Erythroblast (primary cell): ENCODE data around the gene PLPP7.
"Not testable (repeated sequence)": the region's sequence is repeated elsewhere in the genome, so short reads cannot be mapped to it uniquely, and the experiment has no call there.

ENCODE experiments used
- GATA1 ChIP-seq: IDR thresholded peaks from 2 replicates; pipeline ENCODE4 v1.6.1; 2011; ENCODE audit warnings: low read depth, mild to moderate bottlenecking, control low read depth, low read length, moderate library complexity
- POLR2A ChIP-seq: IDR thresholded peaks from 2 replicates; pipeline ENCODE4 v1.6.1; 2011; ENCODE audit warnings: mild to moderate bottlenecking, low read length

- TF ChIP-seq POLR2A, GATA1: not testable (repeated sequence)
Observed at GRCh38 chr9:131263033-131263343, 26.5 kb upstream of the PLPP7 start.
